Esophagus muscularis mucosa (tissue), 4 donors: Measurements from ENCODE around the gene TSPAN7. TPM values are rescaled to one million over a fixed set of nuclear protein-coding genes. Genes with fewer than 3 reads are reported as not detected.

Experiments
- DNase-seq: peaks from one replicate; pipeline ENCODE4 v3.0.0-alpha.2; 2017; ENCODE audit errors: extremely low spot score
- H3K27ac ChIP-seq, 4 donors: fragments of 200-600 bp; sonication (generic); replicated peaks in 1 of 4; 1 replicate in 3 of 4; 2 replicates in 1 of 4; pipeline ENCODE4 v1.5.1; 2016 to 2019; ENCODE audit warnings: mild to moderate bottlenecking in 1 of 4
- H3K27me3 ChIP-seq, 4 donors: fragments of 200-600 bp; sonication (generic); one replicate each; pipeline versions ENCODE4 v1.5.1 to v1.6.0; 2016 to 2019
- H3K36me3 ChIP-seq, 4 donors: fragments of 200-600 bp; sonication (generic); one replicate each; pipeline ENCODE4 v1.5.1; 2016 to 2019
- H3K4me1 ChIP-seq, 4 donors: fragments of 200-600 bp; sonication (generic); one replicate each; pipeline ENCODE4 v1.5.1; 2016 to 2019
- H3K4me3 ChIP-seq, 4 donors: fragments of 200-600 bp; sonication (generic); 1 replicate in 2 of 4; 2 replicates in 2 of 4; pipeline ENCODE4 v1.5.1; 2016 to 2019; ENCODE audit warnings: mild to moderate bottlenecking in 4 of 4, moderate library complexity in 1 of 4
- H3K9me3 ChIP-seq, 4 donors: fragments of 200-600 bp; sonication (generic); 1 replicate in 3 of 4; 2 replicates in 1 of 4; pipeline ENCODE4 v1.5.1; 2016 to 2019
- CTCF ChIP-seq, 3 experiments: fragments of 200-600 bp in 2 of 3; fragments of 450-650 bp in 1 of 3; sonication (generic) in 2 of 3; IDR thresholded peaks; one replicate each; pipeline ENCODE4 v1.5.1; 2017 to 2019; ENCODE audit warnings: antibody characterized with exemption in 3 of 3, mild to moderate bottlenecking in 2 of 3, moderate library complexity in 1 of 3
- EP300 ChIP-seq: sonication (generic); formaldehyde crosslinking; IDR thresholded peaks from one replicate; pipeline ENCODE4 v1.6.1; 2017; ENCODE audit warnings: antibody characterized with exemption
- POLR2A ChIP-seq: fragments of 450-650 bp; IDR thresholded peaks from one replicate; pipeline ENCODE4 v1.6.1; 2017; ENCODE audit warnings: antibody characterized with exemption, moderate library complexity, mild to moderate bottlenecking, low read depth
- POLR2AphosphoS5 ChIP-seq, 2 donors: sonication (generic); formaldehyde crosslinking; IDR thresholded peaks; one replicate each; pipeline ENCODE4 v1.6.1; 2017; ENCODE audit warnings: antibody characterized with exemption in 2 of 2
- WGBS: methylation state at CpG from one replicate; pipeline ENCODE4 v1.1.5; 2018; 5-methylcytosine and 5-hydroxymethylcytosine counted together
- intact Hi-C: fragments of 100-400 bp; cut with DNase I; formaldehyde crosslinking; loops from one replicate; pipeline ENCODE4 v1.15.1; 2023
- total RNA-seq, 4 donors: library from RNA; depleted of rRNA; stranded (reverse); fragments of >200 nt; gene quantifications; one replicate each; pipeline versions ENCODE4 v1.1.0 to v1.2.1, GENCODE V29; 2016

Gene TSPAN7
- total RNA-seq, 4 donors from 2014 or later = 11.6 to 53.8 (median 45.2) TPM

DNA sequence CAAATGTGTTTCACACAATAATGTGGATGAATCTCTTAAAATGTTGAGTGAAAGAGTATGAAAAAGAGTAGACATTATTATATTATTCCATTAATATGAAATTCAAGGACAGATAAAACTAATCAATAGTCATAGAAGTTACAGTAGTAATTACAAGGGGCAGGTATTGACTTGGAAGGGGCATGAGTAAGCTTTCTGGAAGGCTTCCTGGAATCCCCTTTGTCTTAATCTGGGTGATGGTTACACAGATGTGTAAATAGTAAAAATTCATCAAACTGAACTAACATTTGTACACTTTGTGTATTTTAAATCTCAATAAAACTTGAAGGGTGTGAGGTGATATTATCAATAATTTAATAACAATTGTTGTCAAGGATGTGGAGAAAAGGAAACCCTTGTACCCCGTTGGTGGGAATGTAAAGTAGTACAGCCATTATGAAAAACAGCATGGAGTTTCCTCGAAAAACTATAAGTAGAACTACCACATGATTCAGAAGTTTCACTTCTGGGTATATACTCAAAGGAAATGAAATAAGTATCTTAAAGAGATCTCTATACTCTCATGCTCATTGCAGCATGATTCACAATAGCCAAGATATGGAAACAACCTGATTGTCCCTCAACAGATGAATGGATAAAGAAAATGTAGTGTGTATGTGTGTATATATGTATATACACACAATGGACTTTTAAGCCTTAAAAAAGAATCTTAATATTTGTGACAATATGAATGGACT lies 143.0 kb downstream of the TSPAN7 start:
- Histone ChIP-seq H3K27me3 (peaks cover 0 to 3% (median 0%) of the 10 kb centered on the region in 4 donors), H3K9me3 (no peaks in the 10 kb centered on the region), H3K36me3 (no peaks in the 10 kb centered on the region), H3K27ac (no peak overlapping the region), H3K4me1 (no peaks in the 10 kb centered on the region), H3K4me3 (no peak overlapping the region)
- no peak for TF ChIP-seq POLR2AphosphoS5 (IDR thresholded peaks at IDR 0.05)
- no peak for TF ChIP-seq EP300
- TF ChIP-seq CTCF (IDR thresholded peaks at IDR 0.05) = no peak
- no peak for TF ChIP-seq POLR2A
- intact Hi-C loops = no loop called here
- WGBS = 51% methylated on average over 2 of the region's 2 CpGs
- DNase-seq = no peak

DNA sequence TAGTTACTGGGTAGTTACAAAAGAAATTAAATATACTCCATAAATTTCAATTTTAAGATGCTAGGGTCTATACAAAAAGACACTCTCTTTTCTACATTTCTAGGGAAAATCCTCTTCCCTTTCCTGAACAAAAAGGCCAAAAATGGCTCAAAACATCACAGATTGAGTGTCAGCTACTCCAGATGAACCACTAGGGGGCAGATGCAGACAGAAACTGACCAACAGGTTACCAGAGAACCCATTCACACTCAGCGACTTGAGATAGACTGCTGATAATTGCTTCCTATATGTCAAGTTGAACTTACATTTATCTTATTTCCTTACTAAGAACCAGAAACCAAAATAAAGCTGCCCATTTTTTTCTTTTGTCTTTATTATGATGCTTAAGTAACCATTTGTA lies 156.5 kb downstream of the TSPAN7 start:
- Histone ChIP-seq H3K4me3 (no peak overlapping the region), H3K36me3 (no peaks in the 10 kb centered on the region), H3K9me3 (no peaks in the 10 kb centered on the region), H3K27me3 (no peaks in the 10 kb centered on the region), H3K4me1 (no peaks in the 10 kb centered on the region), H3K27ac (no peak overlapping the region)
- 38% methylated on average over 1 of the region's 1 CpG for WGBS
- intact Hi-C loops = no loop called here
- TF ChIP-seq POLR2AphosphoS5 (IDR thresholded peaks at IDR 0.05) (no peak), CTCF (IDR thresholded peaks at IDR 0.05) (peak in 2 of 3 experiments; percentile 15 to 30)
- DNase-seq = no peak

GRCh38 chrX:38718311-38718710 lies 157.0 kb downstream of the TSPAN7 start:
- 59% methylated on average over 1 of the region's 1 CpG for WGBS
- intact Hi-C loops = no loop called here

GRCh38 chrX:38726612-38727011 lies 165.3 kb downstream of the TSPAN7 start:
- Histone ChIP-seq H3K36me3 (no peaks in the 10 kb centered on the region), H3K27ac (no peak overlapping the region), H3K27me3 (no peaks in the 10 kb centered on the region), H3K9me3 (no peaks in the 10 kb centered on the region), H3K4me1 (no peaks in the 10 kb centered on the region), H3K4me3 (no peak overlapping the region)
- DNase-seq = no peak
- WGBS = no CpG with 5 or more reads among the region's 2 CpGs
- intact Hi-C loops = no loop called here
- TF ChIP-seq EP300 (no peak), POLR2AphosphoS5 (IDR thresholded peaks at IDR 0.05) (no peak), CTCF (IDR thresholded peaks at IDR 0.05) (no peak), POLR2A (no peak)

More at GRCh38 chrX:38718311-38718710, 157.0 kb downstream of the TSPAN7 start:
- Histone ChIP-seq H3K4me1 (no peaks in the 10 kb centered on the region), H3K27me3 (no peaks in the 10 kb centered on the region), H3K27ac (no peak overlapping the region), H3K4me3 (no peak overlapping the region), H3K36me3 (no peaks in the 10 kb centered on the region), H3K9me3 (no peaks in the 10 kb centered on the region)
- TF ChIP-seq EP300 = no peak
- TF ChIP-seq CTCF (IDR thresholded peaks at IDR 0.05) = no peak
- no peak for TF ChIP-seq POLR2AphosphoS5 (IDR thresholded peaks at IDR 0.05)
- no peak for TF ChIP-seq POLR2A
- no peak for DNase-seq

DNA sequence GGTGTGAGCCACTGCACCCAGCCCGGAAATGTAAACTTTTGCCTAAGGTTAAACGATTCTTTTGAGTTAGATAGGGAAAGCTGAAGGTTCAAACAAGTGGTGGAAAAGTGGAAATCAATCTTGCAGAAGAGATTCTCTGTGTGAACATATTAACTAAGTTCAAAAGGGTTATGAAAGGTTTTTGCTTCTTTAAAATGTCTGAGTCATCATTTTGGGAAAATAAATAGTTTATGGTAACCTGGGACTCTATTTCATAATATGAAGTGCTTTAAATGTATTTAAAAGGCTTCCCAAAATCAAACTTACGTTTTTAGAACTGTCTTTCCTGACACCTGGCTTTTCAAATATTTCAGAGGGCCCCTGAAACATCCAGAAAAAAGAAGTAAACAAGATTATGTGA lies 166.3 kb downstream of the TSPAN7 start:
- TF ChIP-seq POLR2AphosphoS5 (IDR thresholded peaks at IDR 0.05) (no peak), EP300 (no peak), POLR2A (no peak), CTCF (IDR thresholded peaks at IDR 0.05) (no peak)
- Histone ChIP-seq H3K9me3 (no peaks in the 10 kb centered on the region), H3K27me3 (no peaks in the 10 kb centered on the region), H3K36me3 (no peaks in the 10 kb centered on the region), H3K4me1 (no peaks in the 10 kb centered on the region), H3K27ac (no peak overlapping the region), H3K4me3 (no peak overlapping the region)
- no peak for DNase-seq
- intact Hi-C loops = no loop called here
- no CpG with 5 or more reads among the region's 3 CpGs for WGBS
